GM18499 (cell line): ENCODE measurements around the gene IL4R.
"Not testable (repeated sequence)": the region's sequence is repeated elsewhere in the genome, so short reads cannot be mapped to it uniquely, and the experiment has no call there.

Experiments used
- ATAC-seq: cut with Tn5 transposase; IDR thresholded peaks from one replicate; pipeline ENCODE4 v1.9.1; 2021; ENCODE audit warnings: moderate number of reproducible peaks; ENCODE audit not compliant: insufficient read depth, unreplicated experiment

The IL4R gene

GRCh38 chr16:27326251-27326650, 12.5 kb downstream of the IL4R start:
- no peak for ATAC-seq

DNA sequence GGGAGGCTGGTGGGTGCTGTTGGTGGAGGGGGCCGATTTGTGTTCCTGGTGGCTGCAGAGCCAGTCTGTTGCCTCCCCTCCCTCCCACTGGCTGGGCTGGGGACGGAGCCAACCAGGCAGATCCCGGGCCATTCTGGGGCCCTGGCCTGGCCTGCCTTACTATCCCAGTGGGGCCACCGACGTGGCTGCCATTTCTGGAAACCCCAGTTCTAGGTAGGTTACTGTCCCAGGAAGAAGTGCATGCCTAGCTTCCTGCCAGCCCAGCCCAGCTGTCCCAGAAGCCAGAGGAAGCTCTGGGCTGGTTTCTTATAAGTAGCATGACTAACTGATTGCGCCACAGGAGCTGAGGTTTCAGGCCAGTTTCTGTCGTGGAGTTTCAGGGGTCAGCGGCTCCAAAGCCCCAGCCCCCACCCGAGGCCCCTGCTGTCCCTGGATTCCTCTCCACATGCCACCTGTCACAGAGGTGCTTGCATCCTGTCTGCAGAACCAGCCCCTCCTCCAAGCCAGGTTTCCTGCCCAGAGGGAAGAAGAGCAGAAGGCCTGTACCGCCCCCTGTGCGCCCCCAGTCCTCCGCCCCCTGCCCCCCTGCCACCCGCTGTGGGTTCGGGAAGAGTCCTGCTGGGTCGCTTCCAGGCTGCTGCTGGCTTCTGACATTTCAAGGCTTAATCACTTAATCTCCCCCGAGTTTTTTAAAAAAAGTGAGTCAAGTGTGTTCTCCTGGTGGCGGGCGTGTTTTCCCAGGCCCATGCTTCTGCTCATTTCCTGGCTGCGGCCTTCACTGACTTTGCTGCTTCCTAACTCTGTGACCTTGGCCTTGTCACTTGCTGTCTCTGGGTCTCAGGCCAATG, 13.2 kb downstream of the IL4R start:
- ATAC-seq: no peak

DNA sequence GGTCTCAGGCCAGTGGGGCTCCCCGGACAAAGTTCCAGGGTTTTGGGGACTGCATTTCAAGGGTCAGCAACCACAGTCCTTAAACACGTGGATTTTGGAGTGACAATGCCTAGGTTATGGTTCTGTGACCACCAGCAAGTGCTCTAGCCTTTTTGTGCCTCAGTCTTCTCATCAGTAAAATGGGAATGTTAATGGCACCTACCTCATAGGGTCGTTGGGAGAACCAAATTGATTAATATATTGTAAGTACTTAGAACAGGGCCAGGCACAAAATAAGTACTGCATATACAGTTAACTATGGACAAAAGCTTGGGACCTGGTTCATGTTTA, 13.8 kb downstream of the IL4R start:
- ATAC-seq: no peak

DNA sequence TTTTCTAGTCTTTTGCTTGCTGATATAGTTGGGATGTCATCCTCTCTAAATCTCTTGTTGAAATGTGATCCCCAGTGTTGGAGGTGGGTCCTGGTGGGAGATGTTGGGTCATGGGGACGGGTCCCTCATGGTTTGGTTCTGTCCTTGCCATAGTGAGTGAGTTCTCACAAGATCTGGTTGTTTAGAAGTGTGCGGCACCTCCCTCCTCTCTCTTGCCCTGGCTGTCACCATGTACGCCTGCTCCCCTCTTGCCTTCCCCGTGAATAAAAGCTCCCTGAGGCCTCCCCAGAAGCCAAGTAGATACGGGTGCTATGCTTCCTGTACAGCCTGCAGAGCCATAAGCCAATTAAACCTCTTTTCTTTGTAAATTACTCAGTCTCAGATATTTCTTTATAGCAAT, 15.2 kb downstream of the IL4R start:
- no peak for ATAC-seq

DNA sequence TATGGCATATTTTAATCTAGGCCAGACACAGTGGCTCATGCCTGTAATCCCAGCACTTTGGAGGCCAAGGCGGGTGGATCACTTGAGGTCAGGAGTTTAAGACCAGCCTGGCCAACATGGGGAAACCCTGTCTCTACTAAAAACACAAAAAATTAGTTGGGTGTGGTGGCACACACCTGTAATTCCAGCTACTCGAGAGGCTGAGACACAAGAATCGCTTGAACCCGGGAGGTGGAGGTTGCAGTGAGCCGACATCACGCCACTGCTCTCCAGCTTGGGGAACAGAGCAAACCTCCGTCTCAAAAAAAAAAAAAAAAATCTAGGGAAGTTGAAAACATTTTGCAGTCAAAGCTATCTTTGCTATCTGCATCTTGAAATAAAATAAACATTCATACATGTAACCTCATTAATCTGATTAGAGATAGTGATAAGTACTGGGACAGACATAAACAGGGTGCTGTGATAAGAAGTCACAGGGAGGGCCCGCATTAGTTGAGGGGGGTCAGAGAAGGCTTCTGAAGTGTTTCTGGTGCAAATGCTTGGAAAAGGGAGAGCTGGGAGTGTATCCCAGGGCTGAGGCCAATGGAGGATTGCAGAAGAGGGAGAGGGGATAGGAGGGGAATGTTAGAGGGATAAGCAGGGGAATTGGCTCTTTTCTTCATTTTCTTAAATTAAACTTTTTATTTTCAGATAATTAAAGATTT, 15.8 kb downstream of the IL4R start:
- not testable (repeated sequence) for ATAC-seq

GRCh38 chr16:27330542-27330941, 16.8 kb downstream of the IL4R start:
- no peak for ATAC-seq

DNA sequence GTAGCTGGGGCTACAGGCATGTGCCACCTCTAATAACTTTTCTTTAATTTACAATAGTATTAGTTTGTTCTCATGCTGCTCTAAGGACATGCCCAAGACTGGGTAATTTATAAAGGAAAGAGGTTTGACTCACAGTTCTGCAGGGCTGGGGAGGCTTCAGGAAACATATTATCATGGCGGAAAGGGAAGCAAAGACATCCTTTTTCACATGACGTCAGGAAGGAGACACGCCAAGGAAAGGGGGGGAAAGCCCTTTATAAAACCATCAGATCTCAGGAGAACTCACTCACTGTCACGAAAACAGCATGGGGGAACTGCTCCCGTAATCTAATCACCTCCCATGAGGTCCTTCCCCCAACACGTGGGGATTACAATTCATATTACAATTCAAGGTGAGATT, 18.3 kb downstream of the IL4R start:
- no peak for ATAC-seq

DNA sequence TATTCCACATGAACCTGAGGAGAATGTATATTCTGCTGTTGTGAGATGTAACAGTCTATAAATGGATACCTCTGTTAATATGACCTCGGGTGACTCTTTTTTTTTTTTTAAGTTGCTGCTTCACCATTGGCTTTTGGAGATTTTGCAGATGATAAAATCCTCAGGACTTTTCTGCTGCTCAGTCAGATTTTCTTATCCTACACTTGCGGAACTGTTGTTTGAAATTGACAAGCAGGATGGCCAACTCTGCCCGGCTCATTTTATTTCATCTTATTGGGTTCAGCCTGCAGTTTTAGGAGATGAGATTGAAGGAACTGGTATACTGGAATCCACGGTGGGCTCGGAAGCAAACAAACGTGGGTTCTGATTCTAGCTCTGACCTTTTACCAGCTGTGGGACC, 19.3 kb downstream of the IL4R start:
- no peak for ATAC-seq

- no peak for ATAC-seq
Observed at GRCh38 chr16:27333549-27333948, 19.8 kb downstream of the IL4R start.

DNA sequence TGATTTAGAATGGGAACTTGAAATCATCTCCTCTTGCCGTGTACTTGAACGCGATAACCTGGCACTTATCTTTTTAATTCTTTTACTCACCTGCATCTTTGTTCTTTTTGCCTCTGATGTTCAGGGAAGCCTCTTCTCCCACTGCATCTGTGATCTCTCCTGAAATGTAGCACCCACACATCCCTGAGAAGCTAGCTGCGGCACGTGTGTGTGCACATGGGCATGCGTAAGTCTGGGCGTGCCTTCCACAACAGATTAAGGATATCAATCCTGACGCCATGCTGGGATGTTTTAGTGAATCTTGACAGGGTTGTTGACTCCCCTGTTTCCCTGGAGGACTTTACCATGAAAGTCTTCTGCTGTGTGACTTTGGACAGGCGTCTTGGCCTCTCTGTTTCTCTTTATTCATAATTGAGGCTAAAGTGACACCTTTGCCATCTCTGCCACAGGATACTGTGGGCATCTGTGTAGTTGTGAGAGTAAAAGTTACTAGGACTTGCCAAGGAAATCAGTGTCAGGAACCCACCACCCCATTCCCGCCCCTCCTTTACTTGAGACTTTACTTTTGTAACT, 20.5 kb downstream of the IL4R start:
- no peak for ATAC-seq

- no peak for ATAC-seq
Observed at GRCh38 chr16:27334838-27335237, 21.1 kb downstream of the IL4R start.

GRCh38 chr16:27335349-27336053, 21.7 kb downstream of the IL4R start:
- no peak for ATAC-seq

DNA sequence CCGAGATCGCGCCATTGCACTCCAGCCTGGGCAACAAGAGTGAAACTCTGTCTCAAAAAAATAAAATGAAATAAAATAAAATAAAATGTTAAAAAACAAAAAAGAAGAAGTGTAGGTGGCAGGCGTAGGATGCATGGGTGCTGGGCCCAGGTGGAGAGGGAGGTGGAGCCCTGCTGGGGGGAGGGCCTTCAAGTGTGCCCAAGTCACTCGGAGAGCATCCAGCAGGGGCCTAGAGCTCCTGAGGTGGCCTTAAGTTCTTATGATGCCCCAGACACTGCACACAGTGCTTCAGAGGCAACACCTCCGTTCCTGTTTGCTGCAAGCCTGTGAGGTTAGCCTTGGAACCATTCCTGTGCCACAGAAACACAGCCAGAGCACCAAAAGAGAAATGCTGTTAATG, 23.2 kb downstream of the IL4R start:
- ATAC-seq: no peak

DNA sequence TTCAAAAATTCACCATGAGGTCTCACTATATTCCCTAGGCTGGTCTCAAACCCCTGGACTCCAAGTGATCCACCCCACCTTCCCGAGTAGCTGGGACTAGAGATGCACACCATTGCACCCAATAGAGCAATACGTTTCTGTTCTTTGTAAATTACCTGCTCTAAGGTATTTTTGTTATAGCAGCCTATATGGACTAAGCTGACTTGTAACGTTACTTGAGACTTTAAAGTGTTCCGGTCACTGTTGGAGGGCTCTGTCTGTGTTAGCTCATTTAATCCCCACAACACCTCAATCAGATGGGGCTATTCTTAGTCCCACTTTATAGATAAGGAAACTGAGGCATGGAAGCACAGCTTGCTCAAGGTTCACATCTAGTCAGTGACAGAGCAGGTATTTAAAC, 25.4 kb downstream of the IL4R start:
- ATAC-seq: no peak

DNA sequence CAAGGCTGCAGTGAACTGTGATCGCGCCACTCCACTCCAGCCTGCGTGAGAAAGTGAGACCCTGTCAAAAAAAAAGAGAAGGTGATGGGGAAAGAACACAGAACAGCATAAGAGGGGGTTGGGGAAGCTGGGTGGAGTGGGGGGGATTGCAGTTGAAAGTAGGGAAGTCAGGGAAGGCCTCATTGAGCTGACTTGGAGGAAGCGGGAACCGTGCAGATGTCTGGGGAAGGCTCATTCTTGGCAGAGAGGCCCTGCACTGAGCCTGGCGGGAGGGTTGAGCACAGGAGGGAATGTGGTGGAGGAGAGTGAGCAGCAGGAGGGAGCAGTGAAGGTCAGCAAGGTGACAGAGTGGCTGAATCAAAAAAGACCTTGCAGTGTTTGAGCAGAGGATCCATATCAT, 26.9 kb downstream of the IL4R start:
- no peak for ATAC-seq

GRCh38 chr16:27341549-27341948, 27.8 kb downstream of the IL4R start:
- ATAC-seq: no peak

- ATAC-seq: no peak
Observed at GRCh38 chr16:27341971-27342370, 28.2 kb downstream of the IL4R start.

- no peak for ATAC-seq
Observed at GRCh38 chr16:27344721-27345120, 30.9 kb downstream of the IL4R start.

- no peak for ATAC-seq
Observed at GRCh38 chr16:27345201-27345600, 31.4 kb downstream of the IL4R start.

GRCh38 chr16:27346819-27347218, 33.0 kb downstream of the IL4R start:
- ATAC-seq: no peak
